H9 (cell line): ENCODE measurements around the gene PHC3. TPM values are rescaled to one million over a fixed set of nuclear protein-coding genes. Genes with fewer than 3 reads are reported as not detected.

Experiments used
- DNase-seq: peaks from one replicate; pipeline ENCODE4 v3.0.0-alpha.2; 2017
- H2AFZ ChIP-seq: one replicate; pipeline ENCODE4 v1.6.1; 2013; ENCODE audit warnings: mild to moderate bottlenecking, low read length, control low read depth, moderate library complexity
- H2AK5ac ChIP-seq: 2 replicates; pipeline ENCODE4 v1.6.1; 2013; ENCODE audit warnings: low read length, control low read depth, mixed read lengths; ENCODE audit not compliant: insufficient read length
- H2BK120ac ChIP-seq: one replicate; pipeline ENCODE4 v1.6.1; 2013; ENCODE audit warnings: low read depth, mild to moderate bottlenecking, low read length, control low read depth, inconsistent platforms; ENCODE audit not compliant: poor library complexity, severe bottlenecking
- H2BK12ac ChIP-seq: 2 replicates; pipeline ENCODE4 v1.6.1; 2013; ENCODE audit warnings: low read length, control low read depth, mixed read lengths, low read depth; ENCODE audit not compliant: insufficient read length
- H2BK15ac ChIP-seq: 2 replicates; pipeline ENCODE4 v1.6.1; 2013; ENCODE audit warnings: low read depth, low read length, control low read depth
- H2BK20ac ChIP-seq: one replicate; pipeline ENCODE4 v1.6.1; 2013; ENCODE audit warnings: low read depth, mild to moderate bottlenecking, low read length, control low read depth, inconsistent platforms; ENCODE audit not compliant: poor library complexity, severe bottlenecking
- H2BK5ac ChIP-seq: 2 replicates; pipeline ENCODE4 v1.6.1; 2013; ENCODE audit warnings: low read length, control low read depth, mixed read lengths; ENCODE audit not compliant: insufficient read length
- H3K14ac ChIP-seq: 2 replicates; pipeline ENCODE4 v1.6.1; 2013; ENCODE audit warnings: low read length, control low read depth; ENCODE audit not compliant: insufficient read depth
- H3K18ac ChIP-seq: 2 replicates; pipeline ENCODE4 v1.6.1; 2013; ENCODE audit warnings: low read depth, mild to moderate bottlenecking, mixed read lengths, low read length, control low read depth; ENCODE audit not compliant: insufficient read length
- H3K23ac ChIP-seq: 2 replicates; pipeline ENCODE4 v1.6.1; 2013; ENCODE audit warnings: low read length, control low read depth, mixed read lengths, low read depth; ENCODE audit not compliant: insufficient read length
- H3K23me2 ChIP-seq: 2 replicates; pipeline ENCODE4 v1.6.1; 2013; ENCODE audit warnings: low read depth, mild to moderate bottlenecking, mixed read lengths, low read length, control low read depth; ENCODE audit not compliant: insufficient read length, poor library complexity, severe bottlenecking
- H3K27ac ChIP-seq: 2 replicates; pipeline ENCODE4 v1.5.1; 2013; ENCODE audit warnings: low read length, control low read depth, mixed read lengths, low read depth; ENCODE audit not compliant: insufficient read length
- H3K27me3 ChIP-seq: 2 replicates; pipeline ENCODE4 v1.6.1; 2013; ENCODE audit warnings: low read length, control low read depth, inconsistent platforms; ENCODE audit not compliant: insufficient read depth
- H3K4ac ChIP-seq: 2 replicates; pipeline ENCODE4 v1.6.1; 2013; ENCODE audit warnings: low read depth, mild to moderate bottlenecking, control low read depth, inconsistent platforms, low read length, moderate library complexity
- H3K4me1 ChIP-seq: 2 replicates; pipeline ENCODE4 v1.6.1; 2013; ENCODE audit warnings: low read length, control low read depth, inconsistent platforms; ENCODE audit not compliant: insufficient read depth
- H3K4me2 ChIP-seq: 2 replicates; pipeline ENCODE4 v1.6.1; 2013; ENCODE audit warnings: low read length, control low read depth, mixed read lengths; ENCODE audit not compliant: insufficient read length, insufficient read depth
- H3K56ac ChIP-seq: 2 replicates; pipeline ENCODE4 v1.6.1; 2013; ENCODE audit warnings: low read depth, mild to moderate bottlenecking, mixed read lengths, low read length, control low read depth; ENCODE audit not compliant: insufficient read length
- H3K79me1 ChIP-seq: 2 replicates; pipeline ENCODE4 v1.6.1; 2013; ENCODE audit warnings: low read depth, mild to moderate bottlenecking, moderate library complexity, low read length, control low read depth, inconsistent platforms; ENCODE audit not compliant: insufficient read depth, poor library complexity, severe bottlenecking
- H3K79me2 ChIP-seq: 2 replicates; pipeline ENCODE4 v1.6.1; 2013; ENCODE audit warnings: low read length, control low read depth, inconsistent platforms; ENCODE audit not compliant: insufficient read depth
- H3K9ac ChIP-seq: 2 replicates; pipeline ENCODE4 v1.6.1; 2013; ENCODE audit warnings: low read length, control low read depth, mixed read lengths; ENCODE audit not compliant: insufficient read length; ENCODE audit errors: extremely low read depth
- H3K9me3 ChIP-seq: one replicate; pipeline ENCODE4 v1.6.1; 2013; ENCODE audit warnings: low read depth, low read length, inconsistent platforms; ENCODE audit not compliant: control insufficient read depth
- H3T11ph ChIP-seq: one replicate; pipeline ENCODE4 v1.6.1; 2013; ENCODE audit warnings: mild to moderate bottlenecking, low read length, control low read depth, inconsistent platforms
- H4K20me1 ChIP-seq: one replicate; pipeline ENCODE4 v1.6.1; 2013; ENCODE audit not compliant: control insufficient read depth, insufficient read length, insufficient read depth
- H4K5ac ChIP-seq: 2 replicates; pipeline ENCODE4 v1.6.1; 2013; ENCODE audit warnings: low read depth, mild to moderate bottlenecking, mixed read lengths, low read length, control low read depth; ENCODE audit not compliant: insufficient read length
- H4K8ac ChIP-seq: replicated peaks from 2 replicates; pipeline ENCODE4 v1.6.1; 2013; ENCODE audit warnings: low read length, control low read depth, mixed read lengths, low read depth; ENCODE audit not compliant: insufficient read length
- H4K91ac ChIP-seq: 2 replicates; pipeline ENCODE4 v1.6.1; 2013; ENCODE audit warnings: low read depth, mild to moderate bottlenecking, moderate library complexity, mixed read lengths, low read length, control low read depth; ENCODE audit not compliant: insufficient read length
- H3K27ac Mint-ChIP-seq, 3 experiments: 2 replicates in 2 of 3; 3 replicates in 1 of 3; pipeline ENCODE4 v1.8.0; 2020 to 2021; ENCODE audit warnings: mixed read lengths in 3 of 3, mild to moderate bottlenecking in 1 of 3, moderate library complexity in 1 of 3
- H3K27me3 Mint-ChIP-seq: 2 replicates; pipeline ENCODE4 v1.8.0; 2021; ENCODE audit warnings: low read depth, mild to moderate bottlenecking, moderate library complexity, mixed read lengths
- H3K36me3 Mint-ChIP-seq, 3 experiments: 2 replicates in 2 of 3; 3 replicates in 1 of 3; pipeline ENCODE4 v1.8.0; 2020 to 2021; ENCODE audit warnings: low read depth in 3 of 3, mixed read lengths in 3 of 3; ENCODE audit not compliant: insufficient read depth in 1 of 3
- H3K4me1 Mint-ChIP-seq, 2 experiments: 2 replicates each; pipeline ENCODE4 v1.8.0; 2020; ENCODE audit warnings: mixed read lengths in 2 of 2
- H3K4me3 Mint-ChIP-seq, 2 experiments: 2 replicates in 1 of 2; 3 replicates in 1 of 2; pipeline ENCODE4 v1.8.0; 2020 to 2021; ENCODE audit warnings: mild to moderate bottlenecking in 2 of 2, mixed read lengths in 2 of 2, moderate library complexity in 1 of 2
- H3K9me3 Mint-ChIP-seq, 2 experiments: 2 replicates in 1 of 2; 3 replicates in 1 of 2; pipeline ENCODE4 v1.8.0; 2020; ENCODE audit warnings: mild to moderate bottlenecking in 2 of 2, mixed read lengths in 2 of 2, moderate library complexity in 1 of 2
- WGBS: extraction: QIAGEN DNeasy Blood & Tissue Kit; methylation state at CpG from one replicate; pipeline ENCODE4 v1.1.7; 2013; ENCODE audit warnings: missing lambda C conversion rate, low lambda C conversion rate, mixed read lengths; ENCODE audit not compliant: insufficient read length; ENCODE audit errors: extremely low coverage; 5-methylcytosine and 5-hydroxymethylcytosine counted together
- total RNA-seq: library from RNA; stranded (reverse); gene quantifications from 2 replicates; pipeline ENCODE4 v1.2.1, GENCODE V29; 2021
- TF ChIP-seq, protein P1 (sequence below): fragments of 200-600 bp; sonication (generic); conservative IDR thresholded peaks from 3 replicates; pipeline ENCODE4 v1.8.0; 2021; ENCODE audit warnings: antibody characterized with exemption, mild to moderate bottlenecking

PHC3 gene
- total RNA-seq, 1 experiment from 2014 or later: 26.4 TPM

DNA sequence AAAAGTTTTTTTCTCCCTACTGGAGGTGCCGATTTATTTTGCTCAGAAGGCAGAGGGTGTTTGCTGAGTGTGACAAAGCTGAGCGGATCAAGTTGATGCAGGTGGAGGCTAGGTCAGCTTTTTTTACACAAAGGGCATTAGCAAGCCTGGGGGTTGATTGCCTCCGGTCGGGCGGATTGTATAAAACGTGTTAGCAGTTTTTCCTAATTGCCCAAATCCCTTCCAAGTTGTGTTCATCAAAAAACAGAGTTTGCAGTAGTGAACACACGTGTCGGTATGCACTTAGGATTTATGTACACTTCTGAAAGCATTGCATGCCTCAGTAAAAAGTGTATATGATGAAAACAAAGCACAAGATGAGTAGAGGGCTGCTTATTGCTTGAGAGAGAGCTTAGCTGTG, 141.1 kb downstream of the PHC3 start:
- H2BK120ac ChIP-seq: no peak overlapping the region
- no peak overlapping the region for H3K18ac ChIP-seq
- H3K14ac ChIP-seq: no peak overlapping the region
- H3K9ac ChIP-seq: peak overlapping the region; percentile 11
- H3K79me1 ChIP-seq: no peaks in the 10 kb centered on the region
- H3K27me3 ChIP-seq: no peaks in the 10 kb centered on the region
- H3K27ac ChIP-seq: no peak overlapping the region
- no peak overlapping the region for H2BK12ac ChIP-seq
- Mint-ChIP-seq H3K4me3 (peak overlapping the region; percentile 46 to 91), H3K36me3 (peaks cover 2 to 5% (median 2%) of the 10 kb centered on the region in 3 experiments; a peak in 5 of 7 replicates), H3K9me3 (no peaks in the 10 kb centered on the region), H3K27ac (peak overlapping the region; percentile 52 to 89 (median 66); a peak in 4 of 7 replicates), H3K4me1 (peaks cover 19 to 21% of the 10 kb centered on the region in 2 experiments), H3K27me3 (peaks cover 9% of the 10 kb centered on the region)
- H3K56ac ChIP-seq: no peak overlapping the region
- H3K23me2 ChIP-seq: peaks cover 8% of the 10 kb centered on the region
- H4K8ac ChIP-seq: no peak overlapping the region
- no peaks in the 10 kb centered on the region for H3K4me1 ChIP-seq
- peak overlapping the region; percentile 62 for H3K4me2 ChIP-seq
- H2BK15ac ChIP-seq: no peak overlapping the region
- WGBS: no CpG with 5 or more reads among the region's 8 CpGs
- no peak overlapping the region for H4K91ac ChIP-seq
- DNase-seq: no peak
- no peak overlapping the region for H2BK5ac ChIP-seq
- H3K4ac ChIP-seq: no peak overlapping the region
- TF ChIP-seq, protein P1, sequence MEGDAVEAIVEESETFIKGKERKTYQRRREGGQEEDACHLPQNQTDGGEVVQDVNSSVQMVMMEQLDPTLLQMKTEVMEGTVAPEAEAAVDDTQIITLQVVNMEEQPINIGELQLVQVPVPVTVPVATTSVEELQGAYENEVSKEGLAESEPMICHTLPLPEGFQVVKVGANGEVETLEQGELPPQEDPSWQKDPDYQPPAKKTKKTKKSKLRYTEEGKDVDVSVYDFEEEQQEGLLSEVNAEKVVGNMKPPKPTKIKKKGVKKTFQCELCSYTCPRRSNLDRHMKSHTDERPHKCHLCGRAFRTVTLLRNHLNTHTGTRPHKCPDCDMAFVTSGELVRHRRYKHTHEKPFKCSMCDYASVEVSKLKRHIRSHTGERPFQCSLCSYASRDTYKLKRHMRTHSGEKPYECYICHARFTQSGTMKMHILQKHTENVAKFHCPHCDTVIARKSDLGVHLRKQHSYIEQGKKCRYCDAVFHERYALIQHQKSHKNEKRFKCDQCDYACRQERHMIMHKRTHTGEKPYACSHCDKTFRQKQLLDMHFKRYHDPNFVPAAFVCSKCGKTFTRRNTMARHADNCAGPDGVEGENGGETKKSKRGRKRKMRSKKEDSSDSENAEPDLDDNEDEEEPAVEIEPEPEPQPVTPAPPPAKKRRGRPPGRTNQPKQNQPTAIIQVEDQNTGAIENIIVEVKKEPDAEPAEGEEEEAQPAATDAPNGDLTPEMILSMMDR: no peak
- no peaks in the 10 kb centered on the region; the same call in 1 of the 2 replicates for H3K79me2 ChIP-seq
- H2BK20ac ChIP-seq: no peak overlapping the region
- no peak overlapping the region for H3T11ph ChIP-seq
- H4K20me1 ChIP-seq: no peaks in the 10 kb centered on the region
- no peak overlapping the region for H4K5ac ChIP-seq
- H2AK5ac ChIP-seq: no peak overlapping the region
- no peak overlapping the region for H2AFZ ChIP-seq
- no peaks in the 10 kb centered on the region for H3K9me3 ChIP-seq
- H3K23ac ChIP-seq: no peak overlapping the region
